OCI-LY3 (cell line): Measurements from ENCODE around the gene B3GALNT2.

Source experiments
- H2AFZ ChIP-seq: fragments of 200-600, 300-600 bp; shearing (Covaris generic); 2 replicates; pipeline ENCODE4 v1.6.0; 2014; ENCODE audit warnings: antibody characterized with exemption, low read depth, low read length
- H3K27ac ChIP-seq: fragments of 200-600, 300-600 bp; sonication (generic); 2 replicates; pipeline ENCODE4 v1.5.1; 2014; ENCODE audit warnings: mild to moderate bottlenecking, low read length, moderate library complexity, mixed read lengths
- H3K27me3 ChIP-seq: fragments of 200-600, 300-600 bp; sonication (generic); 2 replicates; pipeline ENCODE4 v1.6.1; 2014; ENCODE audit warnings: low read depth, low read length, mixed read lengths
- H3K36me3 ChIP-seq: fragments of 200-600, 300-600 bp; sonication (generic); replicated peaks from 2 replicates; pipeline ENCODE3; 2014; ENCODE audit warnings: low read depth, low read length, mixed read lengths
- H3K4me1 ChIP-seq: fragments of 300-600, 200-600 bp; sonication (generic); 2 replicates; pipeline ENCODE4 v1.6.1; 2014; ENCODE audit warnings: low read length, mixed read lengths
- H3K4me2 ChIP-seq: fragments of 200-600, 300-600 bp; sonication (generic); 2 replicates; pipeline ENCODE4 v1.6.1; 2014; ENCODE audit warnings: low read length, mixed read lengths
- H3K4me3 ChIP-seq: fragments of 300-600, 200-600 bp; sonication (generic); 2 replicates; pipeline ENCODE4 v1.5.1; 2014; ENCODE audit warnings: antibody characterized with exemption, mild to moderate bottlenecking, low read length, moderate library complexity
- H3K79me2 ChIP-seq: fragments of 300-600, 200-600 bp; shearing (Covaris generic); 2 replicates; pipeline ENCODE4 v1.6.1; 2014; ENCODE audit warnings: mild to moderate bottlenecking, low read length, mixed read lengths
- H3K9ac ChIP-seq: fragments of 300-600, 200-600 bp; shearing (Covaris generic); 2 replicates; pipeline ENCODE4 v1.6.0; 2014; ENCODE audit warnings: mild to moderate bottlenecking, low read length, moderate library complexity
- H3K9me3 ChIP-seq: fragments of 200-600, 300-600 bp; shearing (Covaris generic); 2 replicates; pipeline ENCODE4 v1.6.1; 2014; ENCODE audit warnings: low read length, mixed read lengths; ENCODE audit not compliant: insufficient read depth
- H4K20me1 ChIP-seq: fragments of 200-600, 300-600 bp; sonication (generic); 2 replicates; pipeline ENCODE4 v1.6.1; 2016; ENCODE audit warnings: low read length, mixed read lengths; ENCODE audit not compliant: insufficient read depth
- EZH2phosphoT487 ChIP-seq: fragments of 200-600 bp; shearing (Covaris generic); IDR thresholded peaks from 2 replicates; pipeline ENCODE4 v1.6.1; 2018; ENCODE audit warnings: antibody characterized with exemption, mixed run types, low read depth
- TF ChIP-seq, protein P1 (sequence below): fragments of 200-600, 300-600 bp; sonication (generic); IDR thresholded peaks from 2 replicates; pipeline ENCODE4 v1.5.1; 2014; ENCODE audit warnings: antibody characterized with exemption, low read length, low read depth

The B3GALNT2 gene

GRCh38 chr1:235455823-235456222 is 48.4 kb downstream of the B3GALNT2 start:
- no peaks in the 10 kb centered on the region for H4K20me1 ChIP-seq
- no peaks in the 10 kb centered on the region for H3K9me3 ChIP-seq
- no peak overlapping the region for H2AFZ ChIP-seq
- no peak overlapping the region for H3K27ac ChIP-seq
- peaks cover 17% of the 10 kb centered on the region for H3K36me3 ChIP-seq
- H3K9ac ChIP-seq = no peak overlapping the region
- H3K27me3 ChIP-seq = no peaks in the 10 kb centered on the region
- no peaks in the 10 kb centered on the region for H3K79me2 ChIP-seq
- H3K4me3 ChIP-seq = no peak overlapping the region
- TF ChIP-seq, protein P1, sequence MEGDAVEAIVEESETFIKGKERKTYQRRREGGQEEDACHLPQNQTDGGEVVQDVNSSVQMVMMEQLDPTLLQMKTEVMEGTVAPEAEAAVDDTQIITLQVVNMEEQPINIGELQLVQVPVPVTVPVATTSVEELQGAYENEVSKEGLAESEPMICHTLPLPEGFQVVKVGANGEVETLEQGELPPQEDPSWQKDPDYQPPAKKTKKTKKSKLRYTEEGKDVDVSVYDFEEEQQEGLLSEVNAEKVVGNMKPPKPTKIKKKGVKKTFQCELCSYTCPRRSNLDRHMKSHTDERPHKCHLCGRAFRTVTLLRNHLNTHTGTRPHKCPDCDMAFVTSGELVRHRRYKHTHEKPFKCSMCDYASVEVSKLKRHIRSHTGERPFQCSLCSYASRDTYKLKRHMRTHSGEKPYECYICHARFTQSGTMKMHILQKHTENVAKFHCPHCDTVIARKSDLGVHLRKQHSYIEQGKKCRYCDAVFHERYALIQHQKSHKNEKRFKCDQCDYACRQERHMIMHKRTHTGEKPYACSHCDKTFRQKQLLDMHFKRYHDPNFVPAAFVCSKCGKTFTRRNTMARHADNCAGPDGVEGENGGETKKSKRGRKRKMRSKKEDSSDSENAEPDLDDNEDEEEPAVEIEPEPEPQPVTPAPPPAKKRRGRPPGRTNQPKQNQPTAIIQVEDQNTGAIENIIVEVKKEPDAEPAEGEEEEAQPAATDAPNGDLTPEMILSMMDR = no peak
- no peak for TF ChIP-seq EZH2phosphoT487
- no peak overlapping the region for H3K4me2 ChIP-seq
- no peaks in the 10 kb centered on the region for H3K4me1 ChIP-seq

- no peaks in the 10 kb centered on the region for H3K4me1 ChIP-seq
- H3K27ac ChIP-seq = no peak overlapping the region
- H4K20me1 ChIP-seq = no peaks in the 10 kb centered on the region
- TF ChIP-seq, protein P1 = no peak
- no peak for TF ChIP-seq EZH2phosphoT487
- H3K9ac ChIP-seq = no peak overlapping the region
- H3K79me2 ChIP-seq = no peaks in the 10 kb centered on the region
- H3K4me3 ChIP-seq = no peak overlapping the region
- no peaks in the 10 kb centered on the region for H3K27me3 ChIP-seq
- H3K36me3 ChIP-seq = peaks cover 21% of the 10 kb centered on the region
- H3K4me2 ChIP-seq = no peak overlapping the region
- H3K9me3 ChIP-seq = no peaks in the 10 kb centered on the region
- H2AFZ ChIP-seq = no peak overlapping the region
These were observed 49.2 kb downstream of the B3GALNT2 start for GRCh38 chr1:235455097-235455496.

DNA sequence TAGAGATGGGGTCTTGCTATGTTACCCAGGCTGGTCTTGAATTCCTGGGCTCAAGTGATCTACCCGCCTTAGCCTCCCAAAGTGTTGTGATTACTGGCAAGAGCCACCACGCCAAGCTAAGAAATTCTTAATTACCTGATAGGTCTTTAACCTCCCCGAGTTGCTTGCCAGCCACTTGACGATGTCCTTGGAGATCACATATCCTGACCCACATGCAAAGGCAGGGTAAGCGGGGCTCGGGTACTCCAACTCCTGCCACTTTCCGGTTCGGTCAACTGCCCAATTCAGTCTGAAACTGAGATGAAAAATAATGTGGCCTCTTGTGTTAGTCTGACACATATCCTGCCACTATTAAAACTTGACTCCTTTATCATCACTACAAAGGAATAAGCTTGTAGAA is 50.2 kb downstream of the B3GALNT2 start:
- Histone ChIP-seq H3K27me3 (no peaks in the 10 kb centered on the region), H2AFZ (no peak overlapping the region), H3K4me3 (no peak overlapping the region), H3K36me3 (peaks cover 28% of the 10 kb centered on the region), H3K4me1 (no peaks in the 10 kb centered on the region), H3K27ac (no peak overlapping the region), H3K9ac (no peak overlapping the region), H3K4me2 (no peak overlapping the region), H3K79me2 (no peaks in the 10 kb centered on the region), H4K20me1 (no peaks in the 10 kb centered on the region), H3K9me3 (no peaks in the 10 kb centered on the region)
- TF ChIP-seq, protein P1 = no peak
- no peak for TF ChIP-seq EZH2phosphoT487

DNA sequence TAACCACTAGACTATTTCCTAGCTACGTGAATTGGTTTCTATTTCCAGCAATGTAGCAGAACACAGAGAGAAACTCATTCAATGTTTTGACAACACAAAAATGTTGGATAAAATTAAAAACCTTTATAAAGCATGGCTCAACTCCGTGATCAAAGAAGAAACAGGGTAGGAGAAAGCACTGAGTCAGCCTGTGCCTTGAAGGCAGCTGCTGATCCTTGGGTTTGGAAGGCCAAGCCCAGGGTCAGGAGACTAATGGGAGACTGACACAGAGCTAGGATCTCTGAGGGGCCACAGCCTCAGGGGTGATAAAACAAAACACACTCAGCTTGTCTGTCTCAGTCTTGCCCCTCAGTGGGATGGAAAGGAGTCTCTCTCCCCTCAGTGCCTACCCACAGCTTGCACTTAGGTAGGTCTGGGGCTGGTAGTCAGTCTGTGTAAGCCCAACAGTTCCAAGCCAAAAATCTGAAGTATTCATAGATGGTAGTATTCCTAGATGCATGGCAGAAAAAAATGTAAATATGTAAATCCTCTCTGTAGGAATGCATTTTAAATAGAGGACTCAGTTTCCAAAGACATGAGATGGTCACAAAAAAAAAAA is 53.3 kb downstream of the B3GALNT2 start:
- Histone ChIP-seq H3K4me1 (no peaks in the 10 kb centered on the region), H3K4me2 (no peak overlapping the region), H2AFZ (no peak overlapping the region), H3K9ac (no peak overlapping the region), H3K79me2 (no peaks in the 10 kb centered on the region), H3K4me3 (no peak overlapping the region), H3K36me3 (peaks cover 39% of the 10 kb centered on the region), H3K27me3 (no peaks in the 10 kb centered on the region), H3K9me3 (no peaks in the 10 kb centered on the region), H4K20me1 (no peaks in the 10 kb centered on the region), H3K27ac (no peak overlapping the region)
- TF ChIP-seq, protein P1 = no peak
- no peak for TF ChIP-seq EZH2phosphoT487
